ES-I3 (cell line): ENCODE measurements around the gene FYCO1.

Experiments used
- H3K36me3 ChIP-seq: 2 replicates; pipeline ENCODE4 v1.6.1; 2013; ENCODE audit warnings: mild to moderate bottlenecking, low read length, control low read depth, moderate library complexity; ENCODE audit not compliant: insufficient read depth
- H3K4me1 ChIP-seq: 2 replicates; pipeline ENCODE4 v1.6.1; 2013; ENCODE audit warnings: mild to moderate bottlenecking, control low read depth, low read length; ENCODE audit not compliant: insufficient read depth
- H3K9ac ChIP-seq: 2 replicates; pipeline ENCODE4 v1.6.1; 2013; ENCODE audit warnings: low read depth, mild to moderate bottlenecking, low read length, moderate library complexity
- H3K9me3 ChIP-seq: 2 replicates; pipeline ENCODE4 v1.6.1; 2013; ENCODE audit warnings: mild to moderate bottlenecking, low read length, moderate library complexity; ENCODE audit not compliant: control insufficient read depth, insufficient read depth

The FYCO1 gene

DNA sequence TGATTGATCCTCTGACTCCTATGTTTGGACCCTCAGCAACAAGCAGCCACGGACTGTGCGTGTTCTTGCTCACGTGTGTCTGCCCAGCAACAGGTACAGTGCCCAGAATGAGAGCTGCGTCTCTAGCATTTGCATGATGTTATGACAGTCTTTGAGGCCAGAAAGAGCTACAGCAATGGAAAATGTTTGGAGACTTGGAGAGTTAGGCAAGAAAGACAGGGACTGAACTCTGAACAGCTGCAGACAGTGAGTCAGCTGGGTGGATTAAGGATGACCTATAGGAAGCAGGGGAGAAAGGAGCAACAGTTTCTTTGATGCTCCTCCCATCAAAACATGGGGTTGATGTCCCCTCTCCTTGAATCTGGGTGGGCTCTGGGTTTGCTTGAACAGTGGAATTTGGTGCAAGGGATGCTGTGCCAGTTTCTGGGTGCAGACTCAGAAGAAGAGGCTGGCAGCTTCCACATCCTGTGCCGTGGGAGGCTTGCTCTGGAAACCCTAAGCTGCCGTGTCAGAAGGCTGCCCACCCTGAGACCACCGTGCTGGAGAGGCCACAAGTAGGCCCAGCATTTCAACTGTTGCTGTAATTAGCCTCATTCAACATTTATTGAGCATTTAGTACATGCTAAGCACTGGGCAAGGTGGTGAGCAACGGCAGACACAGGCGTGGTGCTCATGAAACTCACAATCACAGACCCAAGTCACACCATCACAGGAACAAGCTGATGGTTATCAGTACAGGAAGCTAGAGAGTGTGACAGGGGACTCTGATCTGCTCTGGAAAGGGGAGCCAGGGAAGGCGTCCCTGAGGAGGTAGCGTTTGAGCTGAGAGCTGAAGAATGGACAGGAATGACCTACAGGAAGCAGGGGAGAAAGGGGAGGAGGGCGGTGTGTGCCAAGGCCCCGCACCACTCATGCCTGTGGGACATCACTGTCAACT lies 87.6 kb downstream of the FYCO1 start:
- no peaks in the 10 kb centered on the region for H3K9me3 ChIP-seq
- no peaks in the 10 kb centered on the region for H3K4me1 ChIP-seq
- H3K36me3 ChIP-seq: no peaks in the 10 kb centered on the region
- H3K9ac ChIP-seq: no peak overlapping the region

DNA sequence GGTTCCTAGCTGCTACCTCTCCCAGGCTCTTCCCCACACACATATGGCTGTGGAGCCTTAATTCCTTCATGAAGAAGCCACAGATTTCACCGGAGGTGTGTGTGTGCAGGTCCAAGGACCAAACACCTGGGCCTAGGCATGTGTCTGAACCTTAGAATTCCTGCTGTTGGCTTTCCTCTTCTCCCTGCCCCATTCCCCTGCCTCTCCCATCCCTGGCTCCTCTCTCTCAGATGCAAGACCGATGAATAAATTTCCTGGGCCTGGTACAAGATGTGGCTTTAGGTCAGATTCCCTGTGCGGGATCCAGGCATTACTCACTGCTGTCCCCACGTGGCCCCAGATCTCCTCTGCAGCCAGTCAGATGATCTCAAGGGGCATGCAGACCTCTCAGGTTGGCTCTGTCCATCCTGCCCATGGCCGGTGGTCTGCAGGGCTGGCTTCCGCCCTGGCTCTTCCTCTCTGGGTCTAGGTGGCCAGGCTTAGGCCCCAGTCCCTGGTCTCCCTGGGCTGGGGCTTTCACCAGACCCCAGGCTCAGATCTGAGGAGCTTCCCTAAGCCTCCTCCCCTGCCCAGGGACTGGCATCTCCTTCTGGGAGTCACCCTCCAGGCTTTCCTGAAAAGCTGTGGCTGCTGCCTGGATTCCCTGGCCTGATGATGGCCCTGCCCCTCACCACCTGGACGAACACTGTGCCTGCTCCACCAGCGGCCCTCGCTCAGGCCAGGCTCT lies 88.8 kb downstream of the FYCO1 start:
- no peaks in the 10 kb centered on the region for H3K4me1 ChIP-seq
- no peaks in the 10 kb centered on the region for H3K36me3 ChIP-seq
- no peak overlapping the region for H3K9ac ChIP-seq

DNA sequence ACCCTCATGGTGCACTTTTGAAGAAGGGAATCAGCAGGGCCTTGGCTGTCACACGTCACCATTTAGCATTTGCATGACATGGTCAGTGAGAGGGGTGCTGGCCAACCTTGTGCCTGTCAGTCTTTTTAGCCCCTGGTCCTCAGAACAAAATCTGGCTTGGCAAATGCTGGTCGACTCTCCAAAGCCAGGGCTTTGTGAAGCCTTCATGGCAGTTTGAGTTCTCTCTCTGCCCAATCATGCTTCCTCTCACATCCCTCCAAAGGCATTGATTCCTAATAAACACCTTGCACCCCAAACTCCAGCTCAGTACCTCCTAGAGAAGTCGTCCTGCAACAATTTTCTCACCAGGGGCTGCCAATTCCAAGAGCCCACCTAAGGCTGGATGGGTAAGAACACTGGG lies 89.9 kb downstream of the FYCO1 start:
- Histone ChIP-seq H3K9me3 (no peaks in the 10 kb centered on the region), H3K36me3 (no peaks in the 10 kb centered on the region), H3K9ac (no peak overlapping the region), H3K4me1 (no peaks in the 10 kb centered on the region)

More for the DNA sequence above, 88.8 kb downstream of the FYCO1 start:
- H3K9me3 ChIP-seq: no peaks in the 10 kb centered on the region

DNA sequence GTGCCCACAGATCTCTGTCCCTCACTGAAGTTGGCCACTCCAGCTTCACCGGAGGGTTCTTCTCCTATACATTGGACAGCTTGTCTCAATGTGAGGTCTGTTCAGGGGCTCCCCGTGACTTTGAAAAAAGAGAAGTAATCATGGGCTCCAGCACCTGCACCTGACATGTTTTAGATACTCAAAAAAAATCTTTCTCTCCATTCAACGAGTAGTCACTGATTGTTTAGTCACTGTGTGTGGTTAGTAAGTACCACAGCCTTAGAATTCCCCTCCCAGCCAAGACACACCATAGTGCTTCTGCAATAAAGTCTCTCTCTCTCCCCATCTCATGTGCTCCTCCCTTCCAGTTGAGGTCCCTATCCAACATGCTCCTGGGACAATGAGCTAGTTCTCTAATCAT lies 90.7 kb downstream of the FYCO1 start:
- Histone ChIP-seq H3K4me1 (no peaks in the 10 kb centered on the region), H3K9me3 (no peaks in the 10 kb centered on the region), H3K9ac (no peak overlapping the region), H3K36me3 (no peaks in the 10 kb centered on the region)

DNA sequence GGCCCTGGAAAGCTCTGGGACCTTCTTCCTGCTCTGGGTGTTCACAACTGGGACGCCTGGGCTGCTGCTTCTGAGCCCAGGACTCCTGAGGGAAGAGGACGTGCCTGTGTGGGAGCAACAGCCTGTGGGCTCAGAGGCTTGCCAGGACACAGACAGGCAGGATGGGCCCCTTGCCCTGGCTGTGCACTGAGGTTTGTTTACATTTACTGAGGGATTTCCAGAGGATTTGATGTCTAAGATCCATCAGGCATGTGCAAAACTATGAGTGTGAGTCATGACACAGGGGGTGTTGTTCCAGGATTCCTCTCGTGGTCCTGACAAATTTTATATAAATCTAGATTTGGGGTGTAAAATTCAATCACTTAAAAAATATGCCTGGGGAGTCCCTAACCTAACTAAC lies 98.7 kb downstream of the FYCO1 start:
- H3K4me1 ChIP-seq: no peaks in the 10 kb centered on the region; the same call in 1 of the 2 replicates
- no peaks in the 10 kb centered on the region for H3K36me3 ChIP-seq
- no peak overlapping the region for H3K9ac ChIP-seq
- H3K9me3 ChIP-seq: no peaks in the 10 kb centered on the region

- no peaks in the 10 kb centered on the region for H3K36me3 ChIP-seq
- no peak overlapping the region for H3K9ac ChIP-seq
- no peaks in the 10 kb centered on the region for H3K9me3 ChIP-seq
- H3K4me1 ChIP-seq: no peaks in the 10 kb centered on the region; the same call in 1 of the 2 replicates
Measured at GRCh38 chr3:45895686-45896468, 99.7 kb downstream of the FYCO1 start.

DNA sequence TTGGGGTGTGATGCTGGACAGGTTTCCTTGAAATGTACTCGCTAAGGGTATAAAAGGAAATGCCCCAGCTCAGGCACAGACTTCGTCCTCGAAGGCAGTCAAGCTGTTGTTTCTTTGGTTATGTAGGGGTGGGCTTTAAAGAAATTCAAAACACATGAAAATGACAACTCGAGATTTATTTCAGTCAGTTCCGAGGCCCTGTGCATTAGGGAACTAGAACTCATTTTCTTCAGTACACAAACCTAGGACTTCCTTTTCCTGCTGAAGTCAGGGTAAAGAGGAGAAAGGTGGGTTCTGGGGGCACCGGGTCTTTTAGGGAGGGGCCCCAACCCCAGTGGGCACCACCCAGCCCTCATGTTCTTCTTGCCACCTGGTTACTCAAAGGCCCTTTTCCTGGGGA lies 101.6 kb downstream of the FYCO1 start:
- Histone ChIP-seq H3K36me3 (no peaks in the 10 kb centered on the region), H3K9me3 (no peaks in the 10 kb centered on the region), H3K4me1 (no peaks in the 10 kb centered on the region; the same call in 1 of the 2 replicates), H3K9ac (no peak overlapping the region)

GRCh38 chr3:45892161-45892560 lies 103.5 kb downstream of the FYCO1 start:
- no peak overlapping the region for H3K9ac ChIP-seq
- H3K4me1 ChIP-seq: no peaks in the 10 kb centered on the region; the same call in 1 of the 2 replicates
- no peaks in the 10 kb centered on the region for H3K9me3 ChIP-seq
- no peaks in the 10 kb centered on the region for H3K36me3 ChIP-seq

DNA sequence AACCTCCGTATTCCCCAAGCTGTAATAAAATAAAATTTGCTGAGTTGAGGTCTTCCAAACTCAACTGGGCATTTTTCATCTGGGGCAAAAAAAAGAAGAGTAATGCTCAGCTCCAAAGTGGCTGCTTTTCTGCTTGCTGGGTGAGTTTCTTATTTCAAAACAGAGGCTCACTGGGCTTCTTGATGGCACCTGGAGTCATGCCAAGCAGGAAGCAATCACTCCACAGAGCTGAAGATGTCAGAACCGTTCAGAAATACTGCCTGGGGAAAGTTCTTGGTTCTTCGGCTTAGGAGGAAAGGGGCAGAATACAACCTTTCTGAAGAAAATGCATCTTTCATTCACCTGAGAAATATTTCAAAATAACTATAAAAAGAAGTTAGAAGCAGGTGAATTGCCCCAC lies 105.2 kb downstream of the FYCO1 start:
- Histone ChIP-seq H3K9me3 (no peaks in the 10 kb centered on the region), H3K36me3 (no peaks in the 10 kb centered on the region), H3K4me1 (no peaks in the 10 kb centered on the region; the same call in 1 of the 2 replicates), H3K9ac (no peak overlapping the region)

GRCh38 chr3:45889337-45889736 lies 106.3 kb downstream of the FYCO1 start:
- Histone ChIP-seq H3K9me3 (no peaks in the 10 kb centered on the region), H3K9ac (no peak overlapping the region), H3K36me3 (no peaks in the 10 kb centered on the region), H3K4me1 (no peaks in the 10 kb centered on the region)

GRCh38 chr3:45887759-45888511 lies 107.7 kb downstream of the FYCO1 start:
- no peaks in the 10 kb centered on the region for H3K36me3 ChIP-seq
- H3K9me3 ChIP-seq: no peaks in the 10 kb centered on the region
- H3K9ac ChIP-seq: no peak overlapping the region
- no peaks in the 10 kb centered on the region for H3K4me1 ChIP-seq

DNA sequence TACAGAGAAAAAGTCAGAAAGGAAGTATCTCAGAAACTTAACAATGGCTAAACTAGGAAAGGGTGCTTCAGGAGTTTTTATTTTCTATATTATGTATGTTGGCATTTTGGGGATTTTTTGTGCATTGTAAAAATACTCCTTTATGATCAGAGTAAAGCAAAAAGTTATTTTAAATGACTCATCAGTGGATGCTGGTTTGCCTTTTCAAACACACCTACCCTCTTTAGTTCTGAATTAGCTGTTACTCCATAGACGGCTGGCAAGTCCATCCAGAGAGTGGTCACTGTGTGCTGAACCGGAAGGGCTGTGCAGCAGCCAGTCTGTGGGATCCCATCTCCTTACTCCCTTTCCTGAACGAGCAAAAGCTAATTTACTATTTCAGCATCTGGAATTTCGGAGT lies 108.3 kb downstream of the FYCO1 start:
- H3K9me3 ChIP-seq: no peaks in the 10 kb centered on the region
- H3K36me3 ChIP-seq: no peaks in the 10 kb centered on the region
- no peak overlapping the region for H3K9ac ChIP-seq
- H3K4me1 ChIP-seq: no peaks in the 10 kb centered on the region

DNA sequence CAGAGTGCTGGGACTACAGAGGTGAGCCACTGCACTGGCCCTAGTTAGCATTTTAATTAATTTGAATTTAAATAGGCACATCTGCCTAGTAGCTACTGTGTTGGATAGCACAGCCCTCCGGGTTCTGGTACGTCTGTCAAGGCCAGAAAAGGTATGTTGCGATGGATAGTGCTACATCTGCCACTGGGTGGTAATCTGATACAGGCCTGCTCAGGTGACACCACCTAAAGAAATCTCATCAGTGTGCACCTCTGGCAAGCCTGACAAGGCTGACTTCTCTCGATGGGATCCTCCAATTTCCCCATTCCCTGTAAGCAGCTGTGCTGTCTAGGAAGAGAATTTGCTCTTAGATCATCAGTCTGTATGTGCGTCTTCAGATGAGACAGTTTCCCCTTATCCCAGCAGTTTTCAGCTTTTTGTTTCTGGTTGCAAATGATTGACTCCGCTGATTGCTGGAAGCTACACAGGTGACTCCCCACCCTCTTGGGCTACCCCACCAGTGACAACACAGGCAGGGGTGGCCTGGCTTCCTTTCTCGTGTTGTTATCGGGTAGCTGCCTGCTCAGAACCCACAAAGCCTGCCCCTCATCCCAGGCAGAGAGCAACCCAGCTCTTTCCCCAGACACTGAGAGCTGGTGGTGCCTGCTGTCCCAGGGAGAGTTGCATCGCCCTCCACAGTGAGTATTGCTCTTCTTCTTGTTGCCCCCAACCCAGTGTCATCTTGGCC lies 109.5 kb downstream of the FYCO1 start, which contains the start of gene CCR9:
TSS of gene CCR9 (plus strand) at position 565 of the 727 bp plus-strand sequence. CDS start 8,391 bp downstream, outside the sequence.
- H3K4me1 ChIP-seq: no peaks in the 10 kb centered on the region
- no peaks in the 10 kb centered on the region for H3K36me3 ChIP-seq
- no peak within 1 kb of the TSS for H3K9ac ChIP-seq

More for the DNA sequence above, 109.5 kb downstream of the FYCO1 start, which contains the start of gene CCR9:
- H3K9me3 ChIP-seq: no peaks in the 10 kb centered on the region
